Neural cell (in vitro differentiated cells): ENCODE measurements around the gene ESR2. TPM values are rescaled to one million over a fixed set of nuclear protein-coding genes. Genes with fewer than 3 reads are reported as not detected.

Experiments used
- H2AFZ ChIP-seq: fragments of 200-600, 300-800 bp; sonication (generic), shearing (Covaris generic); 2 replicates; pipeline ENCODE4 v1.6.0; 2014; ENCODE audit warnings: low read depth, mild to moderate bottlenecking, antibody characterized with exemption, low read length, moderate library complexity
- H3F3A ChIP-seq: fragments of 200-600 bp; shearing (Covaris generic); 2 replicates; pipeline ENCODE4 v1.6.1; 2016; ENCODE audit warnings: mild to moderate bottlenecking, moderate library complexity, mixed read lengths, antibody characterized with exemption, low read length; ENCODE audit not compliant: insufficient read depth, poor library complexity, severe bottlenecking
- H3K27ac ChIP-seq: fragments of 200-600, 300-800 bp; sonication (generic), shearing (Covaris generic); 2 replicates; pipeline ENCODE4 v1.5.1; 2014; ENCODE audit warnings: mild to moderate bottlenecking, low read length, moderate library complexity
- H3K27me3 ChIP-seq: fragments of 300-800, 200-600 bp; sonication (generic), shearing (Covaris generic); 2 replicates; pipeline ENCODE4 v1.6.0; 2014; ENCODE audit warnings: mild to moderate bottlenecking, low read depth, low read length, moderate library complexity; ENCODE audit not compliant: insufficient read depth
- H3K36me3 ChIP-seq: fragments of 300-800, 200-600 bp; sonication (generic), shearing (Covaris generic); 2 replicates; pipeline ENCODE4 v1.5.1; 2014; ENCODE audit warnings: mild to moderate bottlenecking, antibody characterized with exemption, low read length, moderate library complexity; ENCODE audit not compliant: insufficient read depth
- H3K4me2 ChIP-seq: fragments of 300-800, 200-600 bp; sonication (generic), shearing (Covaris generic); 2 replicates; pipeline ENCODE4 v1.6.0; 2014; ENCODE audit warnings: mild to moderate bottlenecking, low read length
- H3K4me3 ChIP-seq: fragments of 300-800, 200-600 bp; sonication (generic), shearing (Covaris generic); 2 replicates; pipeline ENCODE4 v1.5.1; 2014; ENCODE audit warnings: mild to moderate bottlenecking, low read length, moderate library complexity
- H3K79me2 ChIP-seq: fragments of 200-600 bp; shearing (Covaris generic); replicated peaks from 2 replicates; pipeline ENCODE4 v1.6.0; 2014; ENCODE audit warnings: mild to moderate bottlenecking, low read length, moderate library complexity; ENCODE audit not compliant: insufficient read depth
- H3K9ac ChIP-seq: fragments of 300-800, 200-600 bp; sonication (generic), shearing (Covaris generic); 2 replicates; pipeline ENCODE4 v1.6.1; 2016; ENCODE audit warnings: mild to moderate bottlenecking, low read length, mixed read lengths
- H3K9me2 ChIP-seq: fragments of 200-600 bp; shearing (Covaris generic); 2 replicates; pipeline ENCODE4 v1.6.1; 2016; ENCODE audit warnings: mild to moderate bottlenecking, low read length, mixed read lengths; ENCODE audit not compliant: insufficient read depth
- H3K9me3 ChIP-seq: fragments of 200-600, 300-800 bp; sonication (generic), shearing (Covaris generic); 2 replicates; pipeline ENCODE4 v1.6.1; 2016; ENCODE audit warnings: mild to moderate bottlenecking, mixed run types, low read length, moderate library complexity, mixed read lengths
- H4K20me1 ChIP-seq: fragments of 200-600 bp; shearing (Covaris generic); 2 replicates; pipeline ENCODE4 v1.6.1; 2016; ENCODE audit warnings: mild to moderate bottlenecking, mixed run types; ENCODE audit not compliant: insufficient read depth
- CTCF ChIP-seq: fragments of 450-650 bp; IDR thresholded peaks from 2 replicates; pipeline ENCODE4 v1.5.1; 2014; ENCODE audit warnings: antibody characterized with exemption, mild to moderate bottlenecking, moderate library complexity; ENCODE audit not compliant: poor library complexity, severe bottlenecking
- EP300 ChIP-seq: fragments of 450-650 bp; conservative IDR thresholded peaks from 2 replicates; pipeline ENCODE4 v1.6.1; 2014; ENCODE audit warnings: antibody characterized with exemption, mild to moderate bottlenecking, moderate library complexity; ENCODE audit not compliant: poor library complexity, severe bottlenecking
- MXI1 ChIP-seq: fragments of 450-650 bp; conservative IDR thresholded peaks from 2 replicates; pipeline ENCODE4 v1.6.1; 2014; ENCODE audit warnings: antibody characterized with exemption, mild to moderate bottlenecking; ENCODE audit not compliant: poor library complexity, severe bottlenecking
- POLR2AphosphoS5 ChIP-seq: IDR thresholded peaks from 2 replicates; pipeline ENCODE4 v1.6.1; 2012
- RAD21 ChIP-seq: fragments of 450-650 bp; conservative IDR thresholded peaks from 2 replicates; pipeline ENCODE4 v1.6.1; 2014; ENCODE audit warnings: antibody characterized with exemption, mild to moderate bottlenecking, moderate library complexity
- REST ChIP-seq: IDR thresholded peaks from 2 replicates; pipeline ENCODE4 v1.6.1; 2012; ENCODE audit warnings: borderline replicate concordance
- SMC3 ChIP-seq: fragments of 450-650 bp; conservative IDR thresholded peaks from 2 replicates; pipeline ENCODE4 v1.6.1; 2014; ENCODE audit warnings: antibody characterized with exemption, mild to moderate bottlenecking, moderate library complexity; ENCODE audit not compliant: poor library complexity
- TAF1 ChIP-seq: IDR thresholded peaks from 2 replicates; pipeline ENCODE4 v1.6.1; 2012; ENCODE audit warnings: low read depth
- polyA plus RNA-seq: library from polyadenylated mRNA; depleted of rRNA; stranded (reverse); fragments of >200 nt; gene quantifications from 2 replicates; pipeline ENCODE4 v1.2.3, GENCODE V29; 2014

Gene ESR2
- polyA plus RNA-seq, 1 donor from 2014 or later, result 0.35 TPM

- H3K36me3 ChIP-seq, result peaks cover 9% of the 10 kb centered on the region
- no peaks in the 10 kb centered on the region for H3K79me2 ChIP-seq
- H3K27ac ChIP-seq, result no peak overlapping the region
- no peak overlapping the region for H3K4me2 ChIP-seq
- no peaks in the 10 kb centered on the region for H3K9me3 ChIP-seq
- H3K9ac ChIP-seq, result no peak overlapping the region
- H3K27me3 ChIP-seq, result no peaks in the 10 kb centered on the region
- no peaks in the 10 kb centered on the region for H3F3A ChIP-seq
- H3K4me3 ChIP-seq, result no peak overlapping the region
- H2AFZ ChIP-seq, result no peak overlapping the region
- no peaks in the 10 kb centered on the region for H4K20me1 ChIP-seq
- no peaks in the 10 kb centered on the region for H3K9me2 ChIP-seq
- TF ChIP-seq POLR2AphosphoS5 (no peak), CTCF (no peak), MXI1 (no peak), REST (no peak), SMC3 (no peak), RAD21 (no peak)
These were observed 74.1 kb downstream of the ESR2 start for GRCh38 chr14:64220056-64220455.

- TF ChIP-seq POLR2AphosphoS5, result no peak
- TF ChIP-seq RAD21, result no peak
- TF ChIP-seq MXI1, result no peak
- TF ChIP-seq EP300, result no peak
- no peak for TF ChIP-seq REST
- no peak for TF ChIP-seq CTCF
- no peak for TF ChIP-seq TAF1
- H3K27ac ChIP-seq, result no peak overlapping the region
These were observed 75.6 kb downstream of the ESR2 start for GRCh38 chr14:64218344-64219240.

More at GRCh38 chr14:64218344-64219240, 75.6 kb downstream of the ESR2 start:
- Histone ChIP-seq H3K9me3 (no peaks in the 10 kb centered on the region), H4K20me1 (no peaks in the 10 kb centered on the region), H3K79me2 (no peaks in the 10 kb centered on the region), H3K4me2 (no peak overlapping the region), H3K36me3 (peaks cover 9% of the 10 kb centered on the region), H3K4me3 (no peak overlapping the region), H3K9ac (no peak overlapping the region), H3K9me2 (no peaks in the 10 kb centered on the region), H3F3A (no peaks in the 10 kb centered on the region), H3K27me3 (no peaks in the 10 kb centered on the region), H2AFZ (no peak overlapping the region)
